K562 (cell line): ENCODE data around the gene SRI. TPM values are rescaled to one million over a fixed set of nuclear protein-coding genes. Genes with fewer than 3 reads are reported as not detected.
A peak's percentile ranks its signal among the peaks of the same experiment; 100 is the strongest.

Experiments
- ATAC-seq: fragments of 200-7000 bp; cut with Tn5 transposase; 3 replicates; pipeline ENCODE4 v1.9.1; 2020; ENCODE audit warnings: moderate library complexity
- BruUV-seq: library from RNA; stranded (reverse); fragments of 400-500 nt; replicated peaks from 2 replicates; lab custom pipeline; 2021; lab: Mats Ljungman, UMichigan
- CTCF ChIA-PET: fragments of 300-600 bp; formaldehyde crosslinking; extraction: SDS; loops from one replicate; lab custom pipeline; 2021; ENCODE audit warnings: low intra/inter-chr PET ratio; lab: Yijun Ruan, JAX
- POLR2A ChIA-PET: fragments of 300-600, 350-650 bp; sonication (Branson Sonifier 250); formaldehyde crosslinking; extraction: SDS; loops from one replicate; lab custom pipeline; 2021; ENCODE audit warnings: antibody characterized with exemption, inconsistent platforms; lab: Yijun Ruan, JAX
- DNase-seq, 4 experiments: peaks; one replicate each; pipeline versions ENCODE4 v3.0.0 to v3.0.0-alpha.2; 2011 to 2018; ENCODE audit warnings: low spot score in 3 of 4, mixed read lengths in 3 of 4; ENCODE audit errors: extremely low read depth in 1 of 4
- FAIRE-seq: peaks from 2 replicates; lab custom pipeline; 2011; peaks lifted over from hg19 to GRCh38; lab: Jason Lieb, UNC
- H2AFZ ChIP-seq: 2 replicates; pipeline ENCODE4 v1.6.0; 2011; ENCODE audit warnings: low read depth, low read length, control low read depth, inconsistent platforms
- H3K27ac ChIP-seq: fragments of 200-600 bp; 3 replicates; pipeline ENCODE4 v1.8.0; 2011; ENCODE audit warnings: low read depth, mild to moderate bottlenecking, control low read depth, inconsistent platforms, low read length, moderate library complexity, mixed read lengths; ENCODE audit errors: extremely low read depth
- H3K27me3 ChIP-seq, 2 experiments: fragments of 300-600 bp in 1 of 2; 2 replicates in 1 of 2; 3 replicates in 1 of 2; pipeline versions ENCODE4 v1.6.0 to v1.8.0; 2011; ENCODE audit warnings: inconsistent platforms in 2 of 2, low read length in 2 of 2, mild to moderate bottlenecking in 1 of 2, mixed read lengths in 1 of 2, moderate library complexity in 1 of 2; ENCODE audit not compliant: control insufficient read depth in 2 of 2, insufficient read depth in 2 of 2
- H3K36me3 ChIP-seq: fragments of 300-600 bp; 3 replicates; pipeline ENCODE4 v1.8.0; 2011; ENCODE audit warnings: mild to moderate bottlenecking, low read length, inconsistent platforms; ENCODE audit not compliant: control insufficient read depth, insufficient read depth
- H3K4me1 ChIP-seq, 2 experiments: fragments of 200-600 bp in 1 of 2; replicated peaks in 1 of 2; 2 replicates in 1 of 2; 3 replicates in 1 of 2; pipeline versions ENCODE4 v1.5.1 to v1.8.0; 2011; ENCODE audit warnings: inconsistent platforms in 2 of 2, low read length in 2 of 2, mild to moderate bottlenecking in 1 of 2, mixed read lengths in 1 of 2, moderate library complexity in 1 of 2; ENCODE audit not compliant: control insufficient read depth in 2 of 2, insufficient read depth in 2 of 2
- H3K4me2 ChIP-seq: 2 replicates; pipeline ENCODE4 v1.6.1; 2011; ENCODE audit warnings: low read length, control low read depth, inconsistent platforms, mixed read lengths; ENCODE audit not compliant: insufficient read depth
- H3K4me3 ChIP-seq: fragments of 200-600 bp; sonication (generic), shearing (Covaris generic); 2 replicates; pipeline ENCODE4 v1.5.1; 2016; ENCODE audit warnings: control low read depth, inconsistent platforms
- H3K79me2 ChIP-seq: fragments of 200-600 bp; 3 replicates; pipeline ENCODE4 v1.8.0; 2011; ENCODE audit warnings: low read length, inconsistent platforms; ENCODE audit not compliant: control insufficient read depth, insufficient read depth
- H3K9ac ChIP-seq, 2 experiments: 2 replicates each; pipeline versions ENCODE4 v1.6.0 to v1.6.1; 2011; ENCODE audit warnings: low read depth in 2 of 2, low read length in 2 of 2, control low read depth in 1 of 2, inconsistent platforms in 1 of 2, mild to moderate bottlenecking in 1 of 2, mixed read lengths in 1 of 2; ENCODE audit not compliant: insufficient read depth in 1 of 2
- H3K9me1 ChIP-seq: one replicate; pipeline ENCODE4 v1.6.0; 2011; ENCODE audit warnings: inconsistent platforms, mild to moderate bottlenecking, low read length, moderate library complexity; ENCODE audit not compliant: control insufficient read depth, insufficient read depth
- H3K9me3 ChIP-seq: replicated peaks from 2 replicates; pipeline ENCODE4 v1.5.1; 2011; ENCODE audit warnings: low read depth, low read length, inconsistent platforms; ENCODE audit not compliant: control insufficient read depth, insufficient read depth
- H4K20me1 ChIP-seq: replicated peaks from 2 replicates; pipeline ENCODE4 v1.6.1; 2011; ENCODE audit warnings: low read length, inconsistent platforms, mixed read lengths; ENCODE audit not compliant: control insufficient read depth, insufficient read depth
- JUND ChIP-seq, 2 experiments: IDR thresholded peaks; 2 replicates in 1 of 2; 3 replicates in 1 of 2; pipeline ENCODE4 v1.6.1; 2011; ENCODE audit warnings: borderline replicate concordance in 2 of 2, low read depth in 2 of 2, low read length in 2 of 2, improper control_type of control experiment in 1 of 2, missing biosample characterization in 1 of 2, missing genetic modification characterization in 1 of 2, missing genetic modification reagents in 1 of 2
- MBD2 ChIP-seq: sonication (generic); IDR thresholded peaks from 2 replicates; pipeline ENCODE4 v1.6.1; 2016; ENCODE audit warnings: low read depth, borderline replicate concordance
- NKRF ChIP-seq: fragments of 450-650 bp; IDR thresholded peaks from 2 replicates; pipeline ENCODE4 v1.6.1; 2016; ENCODE audit warnings: borderline replicate concordance
- RBM34 ChIP-seq: fragments of 200-400 bp; formaldehyde crosslinking; IDR thresholded peaks from 2 replicates; pipeline ENCODE4 v1.6.1; 2018; ENCODE audit warnings: low read length, borderline replicate concordance; ENCODE audit not compliant: insufficient read depth
- THRB ChIP-seq: fragments of 450-650 bp; formaldehyde crosslinking; conservative IDR thresholded peaks from 2 replicates; pipeline ENCODE4 v1.4.0; 2022; ENCODE audit warnings: mild to moderate bottlenecking, missing genetic modification characterization
- ZNF280A ChIP-seq: fragments of 450-650 bp; IDR thresholded peaks from 2 replicates; pipeline ENCODE4 v1.6.1; 2018; ENCODE audit warnings: mild to moderate bottlenecking, low read depth; ENCODE audit not compliant: partially characterized antibody
- in situ Hi-C: fragments of 300-500 bp; cut with MboI; formaldehyde crosslinking; loops from 4 replicates; pipeline ENCODE4 v1.15.0; 2018; ENCODE audit warnings: inconsistent platforms, mixed read lengths
- intact Hi-C: fragments of 100-400 bp; cut with micrococcal nuclease; formaldehyde crosslinking; loops from 2 replicates; pipeline ENCODE4 v1.14.2; 2022
- polyA plus RNA-seq, 8 experiments: library from polyadenylated mRNA; depleted of rRNA in 4 of 8; stranded (reverse) in 5 of 8; unstranded in 3 of 8; fragments of >200 nt; fragmentation: Nextera tagmentation in 2 of 8; fragmentation: Illumina TruSeq in 1 of 8; extraction: Ambion mirVana in 2 of 8; extraction: Trizol in 1 of 8; gene quantifications; 2 replicates each; pipeline versions ENCODE4 v1.2.1 to v1.2.3, GENCODE V29; 2011 to 2014; ENCODE audit warnings: inconsistent platforms in 1 of 8, missing spikeins in 1 of 8
- total RNA-seq, 7 experiments: library from RNA; depleted of rRNA in 6 of 7; stranded (reverse); fragments of >200 nt in 6 of 7; fragmentation: Illumina TruSeq in 2 of 7; extraction: Trizol in 2 of 7; gene quantifications; 2 replicates each; pipeline versions ENCODE4 v1.2.1 to v1.2.3, GENCODE V29; 2011 to 2021; ENCODE audit warnings: low replicate concordance in 1 of 7
- TF ChIP-seq, protein P1 (sequence below): fragments of 450-650 bp; IDR thresholded peaks from 2 replicates; pipeline ENCODE4 v1.6.1; 2016; ENCODE audit warnings: low read depth

SRI gene
- total and polyA plus RNA-seq, 9 of the 15 experiments (the other 6 are each of a cell fraction or from before 2014, with no cell fraction given): 56.4 to 158 (median 119) TPM

GRCh38 chr7:88205179-88205578, 14.7 kb downstream of the SRI start:
- intact Hi-C loops: no loop called here
- H3K27ac ChIP-seq: peak overlapping the region; percentile 10; the same call in 1 of the 3 replicates
- FAIRE-seq: peak; percentile 56
- ATAC-seq: peak; percentile 62
- peak overlapping the region in 1 of 2 experiments; percentile 19; a peak in 1 of 4 replicates for H3K9ac ChIP-seq
- no peak overlapping the region for H3K4me3 ChIP-seq
- in situ Hi-C loops: no loop called here
- CTCF ChIA-PET: no interaction called here
- POLR2A ChIA-PET: interaction anchor here (0.6 to 1.3 kb wide), 4 partner anchors 9 to 15 kb away, joined by 3 to 6 read pairs (median 5); no protein-coding TSS in a partner anchor
- DNase-seq: peak in 1 of 4 experiments; percentile 38
- H3K4me2 ChIP-seq: no peak overlapping the region
- H2AFZ ChIP-seq: no peak overlapping the region
- H3K79me2 ChIP-seq: no peaks in the 10 kb centered on the region
- no TSS peak for BruUV-seq
- no peaks in the 10 kb centered on the region for H3K27me3 ChIP-seq
- no peaks in the 10 kb centered on the region for H4K20me1 ChIP-seq
- peaks cover 66% of the 10 kb centered on the region for H3K36me3 ChIP-seq
- H3K9me3 ChIP-seq: no peaks in the 10 kb centered on the region
- peaks cover 0 to 16% of the 10 kb centered on the region in 2 experiments; a peak in 2 of 5 replicates for H3K4me1 ChIP-seq
- no peaks in the 10 kb centered on the region for H3K9me1 ChIP-seq
- TF ChIP-seq JUND (IDR thresholded peaks at IDR 0.05; ENCODE audit: borderline replicate concordance, low read depth, low read length) (0 out of 2 replicates have a peak, but pooled peaks have one; percentile 6), JUND (tag; IDR thresholded peaks at IDR 0.05; ENCODE audit: borderline replicate concordance, low read depth, low read length) (no peak; the same call in 2 of the 3 replicates), MBD2 (no peak), RBM34 (no peak), NKRF (no peak), THRB (CRISPR knock-in tag) (no peak), ZNF280A (no peak)
- TF ChIP-seq, protein P1, sequence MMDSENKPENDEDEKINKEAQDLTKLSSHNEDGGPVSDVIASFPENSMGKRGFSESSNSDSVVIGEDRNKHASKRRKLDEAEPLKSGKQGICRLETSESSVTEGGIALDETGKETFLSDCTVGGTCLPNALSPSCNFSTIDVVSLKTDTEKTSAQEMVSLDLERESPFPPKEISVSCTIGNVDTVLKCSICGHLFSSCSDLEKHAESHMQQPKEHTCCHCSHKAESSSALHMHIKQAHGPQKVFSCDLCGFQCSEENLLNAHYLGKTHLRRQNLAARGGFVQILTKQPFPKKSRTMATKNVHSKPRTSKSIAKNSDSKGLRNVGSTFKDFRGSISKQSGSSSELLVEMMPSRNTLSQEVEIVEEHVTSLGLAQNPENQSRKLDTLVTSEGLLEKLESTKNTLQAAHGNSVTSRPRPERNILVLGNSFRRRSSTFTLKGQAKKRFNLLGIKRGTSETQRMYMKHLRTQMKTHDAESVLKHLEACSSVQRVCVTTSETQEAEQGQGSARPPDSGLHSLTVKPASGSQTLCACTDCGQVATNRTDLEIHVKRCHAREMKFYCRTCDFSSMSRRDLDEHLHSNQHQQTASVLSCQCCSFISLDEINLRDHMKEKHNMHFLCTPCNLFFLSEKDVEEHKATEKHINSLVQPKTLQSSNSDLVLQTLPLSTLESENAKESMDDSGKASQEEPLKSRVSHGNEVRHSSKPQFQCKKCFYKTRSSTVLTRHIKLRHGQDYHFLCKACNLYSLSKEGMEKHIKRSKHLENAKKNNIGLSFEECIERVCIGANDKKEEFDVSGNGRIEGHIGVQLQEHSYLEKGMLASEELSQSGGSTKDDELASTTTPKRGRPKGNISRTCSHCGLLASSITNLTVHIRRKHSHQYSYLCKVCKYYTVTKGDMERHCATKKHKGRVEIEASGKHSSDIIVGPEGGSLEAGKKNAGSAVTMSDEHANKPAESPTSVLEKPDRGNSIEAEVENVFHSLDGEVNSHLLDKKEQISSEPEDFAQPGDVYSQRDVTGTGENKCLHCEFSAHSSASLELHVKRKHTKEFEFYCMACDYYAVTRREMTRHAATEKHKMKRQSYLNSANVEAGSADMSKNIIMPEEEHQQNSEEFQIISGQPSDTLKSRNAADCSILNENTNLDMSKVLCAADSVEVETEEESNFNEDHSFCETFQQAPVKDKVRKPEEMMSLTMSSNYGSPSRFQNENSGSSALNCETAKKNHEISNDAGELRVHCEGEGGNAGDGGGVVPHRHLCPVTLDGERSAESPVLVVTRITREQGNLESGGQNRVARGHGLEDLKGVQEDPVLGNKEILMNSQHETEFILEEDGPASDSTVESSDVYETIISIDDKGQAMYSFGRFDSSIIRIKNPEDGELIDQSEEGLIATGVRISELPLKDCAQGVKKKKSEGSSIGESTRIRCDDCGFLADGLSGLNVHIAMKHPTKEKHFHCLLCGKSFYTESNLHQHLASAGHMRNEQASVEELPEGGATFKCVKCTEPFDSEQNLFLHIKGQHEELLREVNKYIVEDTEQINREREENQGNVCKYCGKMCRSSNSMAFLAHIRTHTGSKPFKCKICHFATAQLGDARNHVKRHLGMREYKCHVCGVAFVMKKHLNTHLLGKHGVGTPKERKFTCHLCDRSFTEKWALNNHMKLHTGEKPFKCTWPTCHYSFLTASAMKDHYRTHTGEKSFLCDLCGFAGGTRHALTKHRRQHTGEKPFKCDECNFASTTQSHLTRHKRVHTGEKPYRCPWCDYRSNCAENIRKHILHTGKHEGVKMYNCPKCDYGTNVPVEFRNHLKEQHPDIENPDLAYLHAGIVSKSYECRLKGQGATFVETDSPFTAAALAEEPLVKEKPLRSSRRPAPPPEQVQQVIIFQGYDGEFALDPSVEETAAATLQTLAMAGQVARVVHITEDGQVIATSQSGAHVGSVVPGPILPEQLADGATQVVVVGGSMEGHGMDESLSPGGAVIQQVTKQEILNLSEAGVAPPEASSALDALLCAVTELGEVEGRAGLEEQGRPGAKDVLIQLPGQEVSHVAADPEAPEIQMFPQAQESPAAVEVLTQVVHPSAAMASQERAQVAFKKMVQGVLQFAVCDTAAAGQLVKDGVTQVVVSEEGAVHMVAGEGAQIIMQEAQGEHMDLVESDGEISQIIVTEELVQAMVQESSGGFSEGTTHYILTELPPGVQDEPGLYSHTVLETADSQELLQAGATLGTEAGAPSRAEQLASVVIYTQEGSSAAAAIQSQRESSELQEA: no peak
